SU-DHL-6 (cell line): ENCODE results near the gene HBQ1.

Experiments used
- H2AFZ ChIP-seq: fragments of 200-600 bp; sonication (generic); 2 replicates; pipeline ENCODE4 v1.6.1; 2014; ENCODE audit warnings: low read depth, mild to moderate bottlenecking, moderate library complexity, mixed read lengths, antibody characterized with exemption, low read length; ENCODE audit not compliant: severe bottlenecking
- H3F3A ChIP-seq: fragments of 200-600 bp; shearing (Covaris generic); 2 replicates; pipeline ENCODE4 v1.6.0; 2016; ENCODE audit warnings: antibody characterized with exemption, mild to moderate bottlenecking; ENCODE audit not compliant: insufficient read depth
- H3K27ac ChIP-seq: fragments of 200-600 bp; sonication (generic); 2 replicates; pipeline ENCODE4 v1.5.1; 2016; ENCODE audit warnings: low read depth, mild to moderate bottlenecking, low read length, moderate library complexity, mixed read lengths
- H3K27me3 ChIP-seq: fragments of 200-600 bp; sonication (generic), shearing (Covaris generic); 2 replicates; pipeline ENCODE4 v1.6.0; 2014; ENCODE audit warnings: mild to moderate bottlenecking, low read length
- H3K36me3 ChIP-seq: fragments of 200-600 bp; sonication (generic); 2 replicates; pipeline ENCODE4 v1.6.1; 2014; ENCODE audit warnings: mild to moderate bottlenecking, low read length, mixed read lengths
- H3K4me2 ChIP-seq: fragments of 300-600, 200-600 bp; shearing (Covaris generic), sonication (generic); 2 replicates; pipeline ENCODE4 v1.6.0; 2014; ENCODE audit warnings: low read length, low read depth, mild to moderate bottlenecking; ENCODE audit not compliant: poor library complexity, severe bottlenecking
- H3K4me3 ChIP-seq: fragments of 200-600 bp; sonication (generic); 2 replicates; pipeline ENCODE4 v1.5.1; 2014; ENCODE audit warnings: antibody characterized with exemption, low read length, mild to moderate bottlenecking, mixed read lengths; ENCODE audit not compliant: insufficient read depth, poor library complexity, severe bottlenecking
- H3K79me2 ChIP-seq: fragments of 200-600 bp; sonication (generic); 2 replicates; pipeline ENCODE4 v1.6.1; 2014; ENCODE audit warnings: mild to moderate bottlenecking, low read length, moderate library complexity; ENCODE audit not compliant: insufficient read depth
- H3K9ac ChIP-seq: fragments of 200-600 bp; sonication (generic); 2 replicates; pipeline ENCODE4 v1.7.0; 2014; ENCODE audit warnings: mild to moderate bottlenecking, low read length
- H3K9me2 ChIP-seq: fragments of 200-600 bp; sonication (generic); replicated peaks from 2 replicates; pipeline ENCODE4 v1.6.1; 2014; ENCODE audit warnings: low read length; ENCODE audit not compliant: insufficient read depth
- H3K9me3 ChIP-seq: fragments of 200-600 bp; sonication (generic); 2 replicates; pipeline ENCODE4 v1.6.1; 2014; ENCODE audit warnings: low read length, mixed read lengths; ENCODE audit not compliant: insufficient read depth
- H4K20me1 ChIP-seq: fragments of 200-600 bp; sonication (generic); 2 replicates; pipeline ENCODE4 v1.6.1; 2014; ENCODE audit warnings: low read depth, mild to moderate bottlenecking, antibody characterized with exemption, low read length, moderate library complexity, mixed read lengths
- CTCF ChIP-seq: fragments of 200-600 bp; sonication (generic); IDR thresholded peaks from one replicate; pipeline ENCODE4 v1.5.1; 2017; ENCODE audit warnings: antibody characterized with exemption, mild to moderate bottlenecking, low read length, moderate library complexity; ENCODE audit not compliant: insufficient read depth, poor library complexity, severe bottlenecking
- EZH2phosphoT487 ChIP-seq: fragments of 200-600 bp; sonication (generic), shearing (Covaris generic); conservative IDR thresholded peaks from 2 replicates; pipeline ENCODE4 v1.6.1; 2018; ENCODE audit warnings: mild to moderate bottlenecking, antibody characterized with exemption, low read length, moderate library complexity, mixed read lengths

HBQ1 gene

GRCh38 chr16:142405-142967 lies 37.8 kb upstream of the HBQ1 start:
- Histone ChIP-seq H3K9me2 (no peaks in the 10 kb centered on the region), H3K4me2 (no peak overlapping the region), H3K79me2 (peaks cover 6% of the 10 kb centered on the region), H3F3A (peaks cover 10% of the 10 kb centered on the region), H3K27ac (no peak overlapping the region), H3K36me3 (no peaks in the 10 kb centered on the region), H3K9ac (no peak overlapping the region), H3K4me3 (no peak overlapping the region), H4K20me1 (no peaks in the 10 kb centered on the region), H2AFZ (no peak overlapping the region), H3K9me3 (no peaks in the 10 kb centered on the region), H3K27me3 (no peaks in the 10 kb centered on the region)
- TF ChIP-seq EZH2phosphoT487 (no peak), CTCF (no peak)

GRCh38 chr16:143047-143446 lies 37.2 kb upstream of the HBQ1 start:
- H3K27ac ChIP-seq = no peak overlapping the region
- no peak overlapping the region for H3K4me2 ChIP-seq
- no peak overlapping the region for H2AFZ ChIP-seq
- H3K9ac ChIP-seq = no peak overlapping the region
- no peak overlapping the region for H3K4me3 ChIP-seq
- H4K20me1 ChIP-seq = no peaks in the 10 kb centered on the region
- peaks cover 10% of the 10 kb centered on the region for H3F3A ChIP-seq
- H3K79me2 ChIP-seq = peaks cover under 1% of the 10 kb centered on the region
- no peaks in the 10 kb centered on the region for H3K9me2 ChIP-seq
- H3K27me3 ChIP-seq = no peaks in the 10 kb centered on the region
- TF ChIP-seq CTCF (no peak), EZH2phosphoT487 (no peak)
- H3K36me3 ChIP-seq = no peaks in the 10 kb centered on the region
- no peaks in the 10 kb centered on the region for H3K9me3 ChIP-seq

GRCh38 chr16:143456-143855 lies 36.8 kb upstream of the HBQ1 start:
- H3K9me3 ChIP-seq = no peaks in the 10 kb centered on the region
- H3F3A ChIP-seq = peaks cover 10% of the 10 kb centered on the region
- H3K79me2 ChIP-seq = no peaks in the 10 kb centered on the region
- no peaks in the 10 kb centered on the region for H4K20me1 ChIP-seq
- no peak overlapping the region for H3K27ac ChIP-seq
- H2AFZ ChIP-seq = no peak overlapping the region
- H3K4me2 ChIP-seq = no peak overlapping the region
- H3K9me2 ChIP-seq = no peaks in the 10 kb centered on the region
- H3K27me3 ChIP-seq = no peaks in the 10 kb centered on the region
- H3K36me3 ChIP-seq = no peaks in the 10 kb centered on the region
- H3K9ac ChIP-seq = no peak overlapping the region
- H3K4me3 ChIP-seq = no peak overlapping the region
- TF ChIP-seq CTCF (no peak), EZH2phosphoT487 (no peak)
